KOPT-K1 (cell line): ENCODE results near the gene TRIM66.

ENCODE experiments used
- H3K27ac ChIP-seq: fragments of 200-600 bp; sonication (generic); 2 replicates; pipeline ENCODE4 v1.5.1; 2016; ENCODE audit warnings: antibody characterized with exemption, mild to moderate bottlenecking, low read depth, low read length; ENCODE audit not compliant: poor library complexity, severe bottlenecking
- H3K36me3 ChIP-seq: fragments of 200-600 bp; sonication (generic); 2 replicates; pipeline ENCODE4 v1.5.1; 2017; ENCODE audit warnings: antibody characterized with exemption, mild to moderate bottlenecking, low read length, moderate library complexity; ENCODE audit not compliant: insufficient read depth
- H3K9me3 ChIP-seq: fragments of 200-600 bp; sonication (generic); 2 replicates; pipeline ENCODE4 v1.5.1; 2017; ENCODE audit warnings: antibody characterized with exemption, low read length, mild to moderate bottlenecking; ENCODE audit not compliant: insufficient read depth, poor library complexity, severe bottlenecking

Gene TRIM66

GRCh38 chr11:8658321-8659057, 24.0 kb downstream of the TRIM66 start:
- H3K36me3 ChIP-seq, result no peaks in the 10 kb centered on the region; the same call in 1 of the 2 replicates

DNA sequence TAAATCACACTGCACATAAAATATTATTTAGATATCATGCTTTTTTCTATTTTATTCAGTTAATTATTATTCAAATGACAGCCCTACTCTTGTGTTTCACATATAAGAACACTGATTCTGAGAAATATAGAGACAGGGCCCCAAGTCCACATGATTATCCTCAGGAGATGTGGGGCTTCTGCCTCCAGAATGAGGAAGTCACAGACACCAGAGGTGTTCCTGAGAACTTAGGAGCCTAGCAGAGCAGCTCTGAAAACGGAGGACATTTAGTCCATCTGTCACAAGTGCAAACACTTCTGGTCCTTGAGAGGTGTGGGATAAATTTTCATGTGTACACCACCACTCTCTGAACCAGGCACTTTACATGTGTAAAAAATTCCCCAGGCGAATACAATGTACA, 26.2 kb downstream of the TRIM66 start:
- H3K27ac ChIP-seq, result no peak overlapping the region
- H3K36me3 ChIP-seq, result no peaks in the 10 kb centered on the region
- no peaks in the 10 kb centered on the region for H3K9me3 ChIP-seq

More at GRCh38 chr11:8658321-8659057, 24.0 kb downstream of the TRIM66 start:
- Histone ChIP-seq H3K9me3 (no peaks in the 10 kb centered on the region), H3K27ac (no peak overlapping the region)

- Histone ChIP-seq H3K36me3 (no peaks in the 10 kb centered on the region; the same call in 1 of the 2 replicates), H3K9me3 (no peaks in the 10 kb centered on the region), H3K27ac (no peak overlapping the region)
Observed at GRCh38 chr11:8654503-8654902, 28.0 kb downstream of the TRIM66 start.

DNA sequence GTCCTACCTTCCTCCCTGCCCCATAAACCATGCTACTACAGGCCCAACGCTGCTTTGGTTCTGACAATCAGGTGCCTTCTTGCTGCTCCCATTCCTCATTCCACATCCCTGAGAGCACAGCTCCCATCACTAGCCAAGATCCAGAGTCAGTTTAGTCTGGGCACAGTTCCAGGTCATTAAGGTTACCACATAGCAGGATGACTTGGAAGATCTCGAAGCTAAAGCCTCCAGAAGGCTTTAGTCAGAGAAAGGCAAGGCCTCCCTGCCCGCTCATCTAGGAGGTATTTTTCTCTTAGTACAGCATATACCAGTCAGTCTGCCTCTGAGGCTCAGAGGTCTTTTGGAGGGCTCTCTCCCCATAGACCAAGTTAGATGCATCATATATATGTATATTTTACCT, 30.3 kb downstream of the TRIM66 start:
- no peak overlapping the region for H3K27ac ChIP-seq
- peaks cover 16% of the 10 kb centered on the region for H3K36me3 ChIP-seq
- H3K9me3 ChIP-seq, result no peaks in the 10 kb centered on the region

DNA sequence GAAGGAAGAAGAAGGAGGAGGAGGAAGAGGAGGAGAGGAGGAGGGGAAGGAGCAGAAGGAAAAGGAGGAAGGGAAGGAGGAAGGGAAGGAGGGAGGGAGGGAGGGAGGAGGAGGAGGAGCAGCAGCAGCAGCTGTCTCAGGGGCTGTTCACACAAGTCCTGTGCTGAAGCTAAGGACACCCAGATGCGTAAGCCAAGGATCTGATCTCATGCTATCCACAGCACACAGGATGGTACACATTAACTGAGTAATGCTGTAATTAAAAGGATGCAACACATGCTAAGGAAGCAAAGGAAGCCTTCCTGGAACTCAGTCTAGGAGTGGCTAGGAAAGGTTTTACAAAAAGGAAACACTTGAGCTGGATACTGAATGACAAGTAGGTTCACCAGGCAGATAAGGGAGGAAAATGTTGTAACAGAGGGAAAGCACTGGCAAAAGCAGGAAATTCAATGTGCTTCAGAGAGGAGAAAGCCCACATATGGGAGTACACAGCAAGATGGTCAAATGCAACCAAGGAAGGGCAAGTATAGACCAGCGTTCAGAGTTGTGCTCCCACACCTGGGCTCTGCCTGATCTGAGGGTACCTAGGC, 32.0 kb downstream of the TRIM66 start:
- Histone ChIP-seq H3K9me3 (no peaks in the 10 kb centered on the region), H3K27ac (no peak overlapping the region), H3K36me3 (peaks cover 29% of the 10 kb centered on the region)

GRCh38 chr11:8649361-8649760, 33.1 kb downstream of the TRIM66 start:
- Histone ChIP-seq H3K36me3 (peaks cover 40% of the 10 kb centered on the region), H3K27ac (no peak overlapping the region), H3K9me3 (no peaks in the 10 kb centered on the region)

DNA sequence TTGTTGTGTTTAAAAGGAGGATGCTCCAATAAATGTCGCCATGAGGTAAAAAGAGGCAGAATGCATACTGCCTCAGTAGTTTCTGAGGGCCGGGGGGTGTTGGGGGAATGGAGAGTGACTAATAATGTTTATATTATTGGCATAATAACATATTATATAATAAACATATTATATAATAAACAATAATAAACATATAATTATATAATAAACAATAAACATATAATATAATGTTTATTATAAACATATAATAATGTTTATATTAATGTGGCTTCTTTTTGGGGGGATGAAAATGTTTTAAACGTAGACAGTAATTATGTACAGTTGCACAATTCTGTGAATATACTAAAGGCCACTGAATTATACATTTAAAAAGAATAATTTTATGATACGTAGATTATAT, 35.6 kb downstream of the TRIM66 start:
- Histone ChIP-seq H3K9me3 (no peaks in the 10 kb centered on the region), H3K36me3 (peaks cover 59% of the 10 kb centered on the region), H3K27ac (no peak overlapping the region)

GRCh38 chr11:8642196-8642841, 40.1 kb downstream of the TRIM66 start:
- Histone ChIP-seq H3K27ac (no peak overlapping the region), H3K9me3 (no peaks in the 10 kb centered on the region), H3K36me3 (peaks cover 73% of the 10 kb centered on the region)

- no peak overlapping the region for H3K27ac ChIP-seq
- H3K9me3 ChIP-seq, result peaks cover 5% of the 10 kb centered on the region
- peaks cover 73% of the 10 kb centered on the region for H3K36me3 ChIP-seq
Observed at GRCh38 chr11:8641332-8641731, 41.1 kb downstream of the TRIM66 start.

DNA sequence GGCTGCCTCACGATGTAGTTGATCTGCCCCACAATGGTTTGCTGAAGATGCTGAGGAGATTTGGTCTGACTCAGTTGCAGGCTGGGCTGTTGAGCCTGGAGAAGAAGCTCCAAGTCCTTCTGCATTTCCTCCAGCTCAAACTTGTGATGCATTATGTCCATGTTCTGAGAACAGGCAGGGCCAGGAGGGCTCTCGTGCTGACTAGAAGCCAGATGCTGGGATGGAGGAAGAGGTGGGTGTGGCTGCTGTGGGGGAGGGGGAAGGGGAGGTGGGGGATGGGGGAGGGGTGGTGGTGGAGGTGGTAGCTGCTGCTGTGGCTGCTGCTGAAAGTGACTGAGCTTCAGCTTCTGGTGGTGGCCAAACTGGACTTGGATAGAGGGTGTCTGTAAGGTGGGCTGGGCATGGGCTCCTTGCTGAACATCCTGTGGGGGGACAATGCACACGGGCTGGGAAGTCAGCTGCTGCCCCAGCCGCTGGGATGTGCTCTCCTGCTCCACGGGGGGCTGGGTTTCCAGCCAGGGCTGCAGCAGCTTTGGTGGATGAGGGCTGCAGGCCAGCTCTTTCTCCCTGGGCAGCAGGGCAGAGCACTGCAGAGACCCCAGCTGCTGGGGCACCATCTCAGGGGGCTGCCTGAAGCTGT, 42.1 kb downstream of the TRIM66 start:
- no peak overlapping the region for H3K27ac ChIP-seq
- peaks cover 10% of the 10 kb centered on the region for H3K9me3 ChIP-seq
- peaks cover 71% of the 10 kb centered on the region for H3K36me3 ChIP-seq

DNA sequence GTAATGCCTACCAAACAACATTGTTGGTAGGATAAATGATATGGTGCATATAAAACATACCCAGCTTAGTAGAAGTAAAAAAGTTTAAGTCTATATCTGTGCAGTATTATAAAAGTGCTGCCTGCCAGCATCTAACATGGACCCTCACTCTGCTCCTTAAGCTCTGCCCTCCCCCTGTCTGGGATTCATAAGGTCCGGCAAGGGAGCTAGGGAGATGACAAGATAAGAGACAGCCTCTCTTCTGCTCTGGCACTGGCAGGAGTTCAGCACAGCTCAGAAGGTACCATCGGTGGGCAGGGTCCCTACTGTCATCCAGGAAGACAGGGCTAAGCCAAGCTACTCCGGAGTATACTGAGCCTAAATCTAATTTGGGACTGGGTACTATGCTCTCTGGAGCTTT, 42.8 kb downstream of the TRIM66 start:
- Histone ChIP-seq H3K9me3 (peaks cover 10% of the 10 kb centered on the region), H3K36me3 (peaks cover 71% of the 10 kb centered on the region), H3K27ac (no peak overlapping the region)

DNA sequence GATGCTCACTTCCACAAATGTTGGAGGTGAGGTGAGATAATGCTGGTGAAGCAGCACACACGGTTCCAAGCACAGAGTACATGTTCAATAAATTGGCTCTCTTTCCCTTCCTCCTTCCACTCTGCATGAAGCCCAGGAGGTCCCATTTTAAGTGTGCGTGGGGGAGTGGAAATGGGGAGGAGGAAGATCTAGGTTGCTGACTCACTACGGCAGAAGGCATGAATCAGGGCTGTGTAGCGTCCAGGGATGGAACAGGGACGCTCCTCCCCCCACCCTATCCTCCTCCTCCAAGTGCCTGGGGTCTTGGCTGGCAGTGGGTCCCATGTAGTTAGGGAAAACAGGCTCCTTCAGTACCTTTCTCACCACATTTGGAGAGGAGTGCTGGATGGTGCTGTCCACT, 44.2 kb downstream of the TRIM66 start:
- peaks cover 74% of the 10 kb centered on the region for H3K36me3 ChIP-seq
- H3K9me3 ChIP-seq, result peaks cover 10% of the 10 kb centered on the region
- H3K27ac ChIP-seq, result no peak overlapping the region

- no peak overlapping the region for H3K27ac ChIP-seq
Observed at GRCh38 chr11:8636127-8636526, 46.3 kb downstream of the TRIM66 start.

GRCh38 chr11:8634498-8634897, 48.0 kb downstream of the TRIM66 start:
- peaks cover 10% of the 10 kb centered on the region for H3K9me3 ChIP-seq
- H3K27ac ChIP-seq, result no peak overlapping the region
- peaks cover 51% of the 10 kb centered on the region for H3K36me3 ChIP-seq

More at GRCh38 chr11:8636127-8636526, 46.3 kb downstream of the TRIM66 start:
- Histone ChIP-seq H3K9me3 (peaks cover 10% of the 10 kb centered on the region), H3K36me3 (peaks cover 58% of the 10 kb centered on the region)
